NCI-H1105 treated with DMSO at 0.1 percent for 48 hours (cell line): Measurements from ENCODE around the gene VAT1L.

Experiments used
- DNase-seq: peaks from one replicate; lab custom pipeline; 2025; lab: John Stamatoyannopoulos, UW

Gene VAT1L

DNA sequence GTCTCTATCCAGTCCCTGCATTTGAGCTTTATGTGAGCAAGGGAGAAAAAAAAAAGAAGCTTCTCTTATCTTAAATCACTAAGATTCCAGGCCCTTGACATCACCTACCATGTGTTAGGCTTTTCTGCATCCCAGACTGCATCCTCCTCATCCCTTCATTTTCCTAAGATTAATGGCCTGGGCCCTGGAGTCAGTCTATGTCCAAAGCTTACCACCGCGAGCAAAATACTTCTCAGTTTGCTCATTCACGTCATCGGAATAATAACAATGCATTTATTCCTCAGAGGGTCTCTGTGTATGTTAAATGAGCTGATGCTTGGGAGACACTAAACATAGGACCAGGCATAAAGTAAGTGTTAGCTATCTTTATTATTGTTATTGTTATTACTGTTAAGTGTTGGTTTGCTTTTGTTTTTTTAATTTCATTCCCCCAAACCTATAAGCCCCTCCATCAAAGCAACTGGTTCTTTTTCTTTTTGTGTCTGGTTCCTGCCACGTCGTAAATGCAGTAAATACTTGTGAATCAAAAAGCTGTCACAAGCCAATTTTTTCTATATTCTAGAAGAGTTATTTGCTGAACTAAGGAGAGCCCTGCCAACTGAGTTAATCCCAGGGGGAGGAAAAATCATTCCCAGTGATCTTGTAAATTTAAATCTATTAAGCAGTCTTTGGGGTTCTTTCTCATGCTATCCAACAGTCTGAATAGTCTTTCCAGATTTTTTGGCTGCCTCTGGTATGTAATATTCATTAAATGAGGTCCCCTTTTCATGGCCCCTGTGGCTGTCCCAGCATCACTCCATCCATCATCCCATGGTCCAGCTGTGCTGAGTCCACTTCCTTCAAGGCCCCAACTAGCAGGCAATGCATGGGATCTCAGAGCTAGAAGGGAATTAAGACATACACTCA, 46.5 kb downstream of the VAT1L start:
- DNase-seq, result no peak

DNA sequence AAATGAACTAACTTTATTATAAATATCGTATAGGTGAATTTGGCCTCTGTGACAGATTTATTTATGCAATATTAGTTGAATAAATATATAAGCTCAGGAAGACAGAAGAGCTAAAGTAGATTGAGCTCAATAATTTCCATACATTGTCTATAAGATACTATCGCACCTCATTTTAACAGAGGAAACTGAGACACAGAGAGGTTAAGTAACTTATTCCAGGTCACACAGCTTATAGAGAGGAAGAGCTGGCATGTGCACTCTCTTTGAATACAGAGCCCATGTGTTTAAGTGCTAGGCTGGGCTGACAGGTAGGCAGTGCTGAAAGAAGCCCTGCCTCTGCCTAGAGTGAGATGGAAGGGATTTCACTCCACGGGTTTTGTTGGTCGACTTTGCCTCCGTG, 48.4 kb downstream of the VAT1L start:
- DNase-seq, result no peak

DNA sequence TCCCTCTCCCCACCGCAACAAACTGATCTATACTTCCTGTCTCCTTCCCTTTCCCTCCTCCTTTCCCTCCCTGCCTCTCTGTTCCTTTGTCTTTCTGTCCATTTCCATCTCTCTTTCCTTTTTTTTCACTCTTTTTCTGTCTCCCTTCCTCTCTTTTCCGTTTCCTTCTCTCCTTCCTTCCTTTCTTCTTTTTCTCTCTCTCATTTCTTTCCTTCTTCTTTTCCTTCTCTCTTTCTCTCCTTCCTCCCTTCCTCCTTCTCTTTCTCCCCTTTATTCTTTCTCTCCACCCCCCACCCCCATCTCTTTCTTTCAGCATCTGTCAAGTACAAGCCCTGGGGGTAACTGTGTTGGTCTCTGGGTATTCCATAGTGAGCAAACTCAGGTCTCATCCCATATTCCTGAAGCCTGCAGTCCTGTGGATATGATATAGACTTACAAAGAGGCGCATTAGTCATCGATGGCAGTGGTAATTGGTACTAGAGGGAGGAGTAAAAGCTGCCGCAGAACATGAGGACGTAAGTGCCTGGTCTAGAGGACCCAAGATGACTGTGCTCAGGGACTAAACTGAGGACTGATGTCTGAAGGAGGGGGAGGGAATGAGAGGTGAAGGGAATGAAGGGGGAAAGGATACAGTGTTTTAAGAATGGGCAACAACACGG, 50.4 kb downstream of the VAT1L start:
- no peak for DNase-seq

DNA sequence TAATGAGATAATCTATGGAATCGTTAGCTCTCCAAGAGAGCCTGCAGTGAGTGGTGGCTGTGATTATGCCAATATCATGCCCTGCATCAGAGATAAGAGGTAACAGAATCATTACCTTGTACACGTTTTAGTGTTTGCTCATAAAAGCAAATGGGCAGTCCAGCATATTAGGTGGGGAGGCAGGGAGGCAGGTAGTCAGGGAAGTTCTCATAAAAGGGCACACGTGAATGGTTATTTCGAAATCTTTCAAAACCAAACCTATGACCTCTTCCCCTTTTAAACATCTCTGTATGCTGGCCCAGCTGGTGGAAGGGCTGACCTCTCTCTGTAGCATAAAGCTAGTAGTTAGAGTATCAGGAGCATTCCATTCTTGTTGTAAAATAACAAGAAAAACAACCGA, 51.7 kb downstream of the VAT1L start:
- DNase-seq, result no peak

DNA sequence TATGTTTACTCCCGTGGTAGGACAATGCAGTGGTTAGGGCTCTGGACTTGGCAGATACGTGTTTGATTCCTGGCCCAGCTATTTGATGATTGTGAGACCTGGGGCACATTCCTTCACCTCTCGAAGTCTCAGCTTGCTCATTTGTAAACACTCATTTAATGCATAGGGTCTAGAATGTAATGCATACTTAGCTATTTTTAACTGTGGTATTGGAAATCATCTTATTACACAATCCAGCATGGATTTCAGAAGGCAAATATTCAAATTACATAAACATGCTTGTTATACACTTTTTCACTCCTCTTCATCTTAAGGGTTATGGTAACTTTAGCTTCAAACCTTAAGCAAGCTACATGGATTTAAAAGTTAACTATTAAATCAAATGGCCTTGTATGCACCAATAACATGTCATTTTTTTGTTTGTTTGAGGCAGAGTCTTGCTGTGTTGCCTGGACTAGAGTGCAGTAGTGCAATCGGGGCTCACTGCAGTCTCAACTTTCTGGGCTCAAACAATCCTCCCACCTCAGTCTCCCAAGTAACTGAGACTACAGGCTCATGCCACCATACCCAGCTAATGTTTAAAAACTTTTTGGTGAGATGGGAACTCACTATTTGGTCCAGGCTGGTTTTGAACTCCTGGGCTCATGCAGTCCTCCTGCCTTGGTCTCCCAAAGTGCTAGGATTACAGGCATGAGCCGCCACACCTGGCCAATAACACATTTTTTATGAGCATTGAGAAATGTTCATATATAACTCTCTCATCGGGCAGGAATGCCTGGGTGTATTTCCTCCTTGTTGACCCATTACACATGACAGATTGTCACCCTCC, 52.5 kb downstream of the VAT1L start:
- DNase-seq, result no peak

DNA sequence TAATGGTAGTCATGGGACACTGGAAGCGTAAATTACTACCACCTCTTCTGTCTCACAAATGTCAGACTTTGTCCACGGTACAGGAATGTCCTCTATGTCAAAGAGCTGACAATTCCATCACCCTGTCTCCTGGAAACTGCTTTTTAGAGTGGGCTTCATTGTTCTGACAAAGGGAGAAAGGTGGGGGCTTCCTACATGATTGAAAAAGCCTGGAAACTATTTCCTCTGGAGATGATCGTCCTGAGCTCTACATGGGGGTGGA, 53.1 kb downstream of the VAT1L start:
- no peak for DNase-seq

DNA sequence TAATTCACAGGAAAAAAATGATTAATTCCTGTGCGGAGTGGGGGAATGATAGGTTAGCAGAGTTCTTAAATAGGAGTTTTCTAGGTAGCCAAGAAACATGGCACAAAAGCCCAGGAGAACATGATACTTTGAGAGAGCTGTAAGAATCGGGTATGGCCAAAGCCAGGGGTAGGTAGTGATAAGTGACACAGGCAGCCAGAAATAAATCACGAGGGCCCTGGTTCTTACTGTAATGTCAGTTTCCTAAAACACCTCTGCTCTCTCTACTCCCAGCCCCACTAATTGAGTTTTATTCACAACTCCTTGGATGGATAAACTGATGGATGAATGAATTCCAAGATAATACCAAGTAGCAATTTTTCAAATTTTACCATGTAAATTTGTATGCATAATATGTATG, 54.1 kb downstream of the VAT1L start:
- no peak for DNase-seq

DNA sequence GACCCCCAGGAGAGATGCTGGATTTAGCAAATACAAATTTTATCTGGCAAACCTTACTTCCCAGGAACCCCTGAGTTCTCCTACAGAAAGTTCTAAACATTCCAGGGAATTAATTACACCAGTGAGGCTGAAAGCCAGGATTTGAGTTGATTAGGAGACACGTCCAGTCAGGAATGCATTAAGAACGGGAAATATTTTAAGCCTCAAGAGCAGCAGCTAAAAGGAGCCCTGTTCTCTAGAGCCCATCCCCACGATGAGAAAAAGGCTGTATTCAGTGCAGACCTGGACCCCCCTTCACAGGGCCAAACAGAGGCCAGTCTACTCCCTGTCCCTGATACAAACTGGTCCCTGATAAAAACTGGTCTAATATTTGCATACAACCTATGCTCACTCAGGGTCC, 55.0 kb downstream of the VAT1L start:
- DNase-seq, result no peak

DNA sequence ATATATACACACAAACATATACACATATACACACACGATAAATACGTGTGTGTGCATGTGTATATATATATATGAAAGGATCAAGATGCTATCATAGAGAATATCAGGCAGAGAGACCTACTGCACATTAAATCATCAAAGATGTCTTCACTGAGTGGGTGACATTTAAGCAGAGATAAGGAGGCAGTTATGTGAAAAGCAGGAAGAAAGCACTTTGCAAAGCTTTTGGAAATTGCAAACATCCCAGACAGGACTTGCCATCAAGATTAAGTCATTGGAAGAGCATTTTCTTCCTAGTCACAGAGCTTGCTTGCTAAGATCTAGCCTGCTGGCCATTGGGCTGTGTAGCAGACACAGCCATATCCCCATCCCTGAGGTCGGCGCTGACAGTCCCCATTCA, 56.4 kb downstream of the VAT1L start:
- no peak for DNase-seq

DNA sequence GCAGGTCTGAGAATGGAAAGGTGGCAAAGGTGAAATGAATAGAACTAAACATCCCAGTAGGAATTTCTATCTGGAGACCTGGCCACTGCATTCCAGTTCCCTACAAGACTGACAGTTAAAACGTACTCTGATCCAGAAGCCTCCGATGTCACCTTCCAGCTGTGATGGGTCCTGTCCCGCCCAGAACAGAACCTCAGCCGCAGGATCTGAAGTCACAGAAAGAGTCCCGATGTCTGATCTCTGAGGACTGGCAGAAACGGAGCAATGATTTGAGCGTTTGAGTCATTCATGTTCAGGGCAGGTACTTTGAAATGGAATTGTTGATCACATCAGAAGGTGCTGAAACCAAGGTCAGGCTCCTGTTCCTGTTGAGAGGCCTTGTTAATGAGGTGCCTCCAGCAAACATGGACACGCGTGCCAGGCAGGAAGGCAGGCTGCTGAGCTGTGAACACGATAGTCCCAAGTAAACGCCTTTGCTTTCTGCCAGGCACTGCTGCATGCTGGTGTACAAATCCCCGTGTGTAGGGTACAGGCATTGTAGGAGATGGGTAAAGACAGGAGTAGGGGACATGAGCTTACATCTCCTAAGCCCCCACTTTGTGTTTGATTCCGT, 61.4 kb downstream of the VAT1L start:
- no peak for DNase-seq

DNA sequence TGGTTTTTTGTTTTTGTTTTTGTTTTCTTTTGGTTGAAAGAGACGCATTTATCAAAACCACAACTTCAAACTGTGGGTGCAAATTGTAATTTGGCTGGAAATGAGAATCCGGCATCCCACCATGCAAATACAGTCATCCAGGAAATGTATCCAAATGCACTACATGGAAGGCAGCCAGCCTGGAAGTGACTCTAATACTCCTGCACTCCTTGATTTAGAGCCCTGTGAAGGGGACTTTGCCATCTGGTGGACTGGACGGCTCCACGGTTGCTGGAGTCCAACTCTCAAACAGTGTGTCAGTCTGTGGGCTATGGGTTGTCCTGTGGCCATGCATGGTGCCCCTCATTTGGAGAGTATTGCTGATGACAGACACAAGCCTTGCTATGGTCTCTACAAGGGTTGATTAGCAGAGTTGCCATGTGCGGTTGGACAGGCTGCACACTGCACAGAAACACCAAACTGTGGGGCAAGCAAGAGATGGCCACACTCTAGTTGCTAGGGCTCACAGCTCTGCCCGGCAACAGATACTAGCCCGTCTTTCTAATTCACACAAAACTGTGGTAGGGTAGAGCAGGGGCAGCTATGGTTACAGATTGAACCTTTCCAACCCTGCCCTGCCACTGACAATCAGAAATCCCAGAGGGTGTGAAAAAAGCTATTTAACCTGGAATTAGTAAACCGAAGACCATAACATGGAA, 62.4 kb downstream of the VAT1L start:
- DNase-seq, result no peak

DNA sequence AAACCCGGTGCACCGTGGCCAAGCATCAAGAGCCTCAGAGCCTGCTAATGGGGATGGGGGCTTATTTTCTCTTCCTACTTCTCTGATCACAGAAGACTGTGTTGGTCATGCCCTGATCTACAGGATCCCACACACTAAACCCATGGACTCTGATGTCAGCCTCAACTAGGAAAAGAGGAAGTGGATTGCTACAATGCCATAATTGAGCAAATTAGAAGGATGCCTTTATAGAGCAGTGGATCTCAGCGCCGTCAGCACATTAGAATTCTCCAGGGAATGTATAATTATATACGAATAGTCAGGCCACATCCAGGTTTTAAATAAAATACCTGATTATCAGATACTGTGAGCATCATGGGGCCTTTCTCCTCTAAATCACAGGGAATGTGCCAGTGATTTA, 64.8 kb downstream of the VAT1L start:
- DNase-seq, result no peak

DNA sequence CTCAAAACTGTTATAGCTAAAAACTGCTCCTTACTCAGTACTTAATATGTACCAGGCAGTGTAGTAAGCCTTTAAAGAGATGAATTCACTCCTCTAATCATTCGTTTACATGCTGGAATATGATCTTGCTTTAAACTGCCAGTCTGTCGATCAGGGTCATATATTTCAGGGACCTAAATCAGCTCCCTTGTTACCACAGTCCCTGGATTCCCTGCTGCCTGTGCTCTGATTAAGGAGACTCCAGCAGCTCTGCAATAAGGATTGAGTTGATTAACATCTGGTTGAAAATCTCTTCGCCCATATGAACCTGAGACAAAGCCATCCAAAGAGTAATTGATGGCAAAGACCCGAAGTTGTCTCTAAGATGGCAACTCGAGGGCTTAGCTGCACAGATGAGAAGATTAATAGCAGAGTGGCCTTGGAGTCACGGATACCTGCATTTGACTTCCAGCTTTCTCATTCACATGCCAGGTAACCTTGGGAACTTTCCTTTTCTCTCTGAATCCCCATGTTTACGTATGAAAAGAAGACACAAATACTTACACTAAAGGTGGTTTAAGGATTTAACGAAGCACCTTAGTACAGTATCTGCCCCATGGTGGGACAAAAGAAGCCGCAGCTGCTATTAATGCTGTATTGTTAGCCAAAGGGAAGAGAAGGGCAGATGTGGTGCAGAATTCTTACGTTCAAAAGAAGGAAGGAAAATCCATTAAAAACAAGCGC, 68.2 kb downstream of the VAT1L start:
- DNase-seq, result no peak

DNA sequence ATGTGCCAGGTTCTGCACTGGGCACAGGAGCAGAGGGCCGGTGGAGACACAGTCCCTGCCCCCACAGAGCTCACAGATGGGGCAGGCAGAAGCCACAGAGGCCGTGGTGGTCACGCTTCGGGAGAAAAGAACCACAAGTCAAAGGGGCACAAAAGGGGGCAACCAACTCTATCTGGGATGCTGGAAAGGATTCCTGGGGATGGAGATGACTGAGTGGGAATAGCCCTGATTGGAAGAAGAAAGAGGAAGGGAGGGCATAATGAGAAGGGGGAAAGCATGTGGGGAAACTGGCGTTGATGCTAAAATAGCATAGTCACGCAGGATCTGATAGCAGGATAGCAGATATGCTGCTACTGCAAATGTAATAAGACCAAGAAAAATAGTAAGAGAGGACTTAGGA, 69.7 kb downstream of the VAT1L start:
- DNase-seq, result no peak

DNA sequence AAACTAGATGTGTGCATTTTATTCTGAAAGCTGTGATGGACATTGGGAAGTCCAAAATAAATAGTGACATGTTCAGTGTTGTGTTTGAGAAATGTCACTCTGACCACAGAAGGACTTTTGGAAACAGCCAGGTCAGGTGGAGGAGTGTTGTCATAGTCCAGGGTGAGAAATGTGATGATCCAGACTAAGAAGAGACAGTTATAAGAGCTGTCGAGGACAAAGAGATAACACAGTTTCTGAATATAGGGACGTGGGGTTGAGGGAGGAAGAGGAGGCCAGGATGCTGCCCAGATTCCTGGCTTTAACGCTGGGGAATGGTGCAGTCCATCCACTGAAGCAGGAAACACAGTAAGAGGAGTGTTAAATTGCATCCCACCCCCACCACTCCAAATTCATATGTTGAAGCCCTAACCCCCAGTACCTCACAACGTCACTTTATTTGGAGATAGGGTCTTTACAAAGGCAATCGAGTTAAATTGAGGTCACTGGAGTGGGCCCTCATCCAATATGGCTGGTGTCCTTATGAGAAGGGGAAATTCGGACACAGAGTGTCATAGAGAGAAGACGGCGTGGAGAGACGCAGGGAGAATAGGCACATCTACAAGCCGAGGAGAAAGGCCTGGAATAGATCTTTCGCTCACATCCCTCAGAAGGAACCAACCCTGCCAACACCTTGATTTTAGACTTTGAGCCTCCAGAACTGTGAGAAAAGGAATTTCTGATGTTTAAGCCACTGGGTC, 71.3 kb downstream of the VAT1L start:
- DNase-seq, result no peak

DNA sequence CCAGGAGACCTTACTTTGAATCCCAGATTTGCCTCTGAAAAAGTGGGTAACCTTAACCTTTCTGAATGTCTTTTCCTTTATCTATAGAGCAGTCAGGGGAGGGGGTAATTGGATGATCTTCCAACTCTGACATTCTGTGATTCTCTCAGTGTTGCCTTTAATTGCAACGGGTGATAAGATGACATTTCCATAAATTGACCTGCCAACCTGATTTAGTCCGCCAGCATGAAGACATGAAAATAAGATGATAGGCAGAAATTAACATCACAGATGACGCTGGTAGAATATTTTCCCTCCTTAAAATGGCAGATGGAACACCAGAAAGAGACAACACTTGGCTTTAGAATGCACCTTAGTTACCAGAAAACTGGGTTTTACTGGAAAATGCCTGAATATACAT, 72.6 kb downstream of the VAT1L start:
- DNase-seq, result no peak

DNA sequence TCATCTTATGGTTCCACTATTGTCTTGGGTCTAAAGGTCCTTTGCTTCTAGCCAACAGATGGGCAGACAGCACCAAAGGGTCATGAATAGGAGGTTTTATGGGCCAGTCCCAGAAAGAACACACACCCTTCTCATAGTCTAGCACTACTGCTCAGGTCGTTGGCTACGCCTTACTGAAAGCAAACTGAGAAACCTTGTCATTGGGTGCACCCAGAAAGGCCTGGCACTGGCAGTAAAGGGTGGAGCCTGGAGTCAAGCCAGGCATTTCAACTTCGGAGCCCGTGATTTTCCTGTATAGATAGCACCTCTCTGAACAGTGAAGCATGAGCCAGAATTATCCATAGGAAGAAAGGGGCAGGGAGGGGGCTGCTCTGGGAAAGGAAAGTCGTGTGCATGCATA, 74.9 kb downstream of the VAT1L start:
- no peak for DNase-seq

DNA sequence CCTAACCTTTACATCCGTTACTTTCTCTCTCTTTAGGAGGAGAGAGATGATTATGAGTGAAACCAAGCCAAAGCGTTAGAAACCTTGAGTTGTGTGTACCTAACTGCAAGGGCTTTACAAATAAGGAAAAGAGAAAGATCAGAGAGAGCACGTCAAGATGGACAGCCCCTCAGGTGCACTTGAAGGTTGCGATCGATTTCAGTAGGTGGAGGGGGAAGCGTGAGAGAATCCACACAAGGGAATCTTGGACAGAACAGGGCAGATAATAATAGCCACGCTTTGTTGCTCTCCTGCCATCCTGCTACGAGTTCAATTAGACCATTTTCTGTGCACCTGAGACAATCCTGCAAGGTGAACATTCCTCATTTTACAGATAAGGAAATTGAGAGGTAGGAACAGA, 78.4 kb downstream of the VAT1L start:
- no peak for DNase-seq

DNA sequence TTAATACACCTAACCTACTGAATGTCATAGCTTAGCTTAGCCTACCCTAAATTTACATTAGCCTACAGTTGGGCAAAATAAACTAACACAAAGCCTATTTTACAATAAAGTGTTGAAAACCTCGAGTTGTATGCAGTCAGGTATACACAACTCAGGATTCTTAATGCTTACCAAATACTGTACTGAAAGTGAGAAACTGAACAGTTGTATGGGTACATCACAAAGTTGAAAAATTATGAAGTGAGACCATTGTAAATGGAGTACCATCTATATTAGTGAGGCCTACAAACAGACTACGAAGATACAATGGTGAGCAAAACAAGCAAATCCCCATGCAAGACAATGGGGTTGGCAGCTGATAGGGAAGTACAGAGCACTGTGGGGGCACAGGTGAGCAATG, 79.7 kb downstream of the VAT1L start:
- DNase-seq, result no peak

DNA sequence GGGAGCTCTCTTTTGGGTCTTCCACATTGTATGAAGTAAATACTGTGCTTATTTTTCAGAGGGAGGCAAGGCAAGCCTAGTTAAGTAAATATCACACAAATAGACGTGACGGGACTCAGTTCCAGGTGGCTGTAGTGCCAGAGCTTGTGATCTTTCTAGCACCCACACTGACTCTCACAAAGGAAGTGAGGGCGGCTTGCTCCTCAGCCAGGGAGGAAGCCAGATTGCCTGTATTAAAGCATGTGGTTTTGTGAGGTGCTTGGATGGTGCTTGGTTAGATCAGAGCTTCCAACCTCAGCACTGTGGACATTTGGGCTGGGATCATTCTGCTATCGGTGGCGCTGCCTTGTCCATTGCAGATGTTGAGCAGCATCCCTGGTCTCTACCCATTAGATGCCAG, 80.1 kb downstream of the VAT1L start:
- DNase-seq, result no peak
